Esophagus squamous epithelium (tissue), 4 donors: ENCODE results near the gene MTHFR.

Experiments used
- POLR2A ChIP-seq, 4 donors: fragments of 450-650 bp; IDR thresholded peaks; one replicate each; pipeline ENCODE4 v1.6.1; 2017; ENCODE audit warnings: antibody characterized with exemption in 4 of 4, mild to moderate bottlenecking in 4 of 4, moderate library complexity in 3 of 4
- TF ChIP-seq, protein P1 (sequence below), 6 experiments: fragments of 450-650 bp in 4 of 6; fragments of 200-600 bp in 2 of 6; sonication (generic) in 2 of 6; IDR thresholded peaks; one replicate each; pipeline ENCODE4 v1.5.1; 2016 to 2019; ENCODE audit warnings: antibody characterized with exemption in 6 of 6, mild to moderate bottlenecking in 4 of 6, moderate library complexity in 4 of 6

DNA sequence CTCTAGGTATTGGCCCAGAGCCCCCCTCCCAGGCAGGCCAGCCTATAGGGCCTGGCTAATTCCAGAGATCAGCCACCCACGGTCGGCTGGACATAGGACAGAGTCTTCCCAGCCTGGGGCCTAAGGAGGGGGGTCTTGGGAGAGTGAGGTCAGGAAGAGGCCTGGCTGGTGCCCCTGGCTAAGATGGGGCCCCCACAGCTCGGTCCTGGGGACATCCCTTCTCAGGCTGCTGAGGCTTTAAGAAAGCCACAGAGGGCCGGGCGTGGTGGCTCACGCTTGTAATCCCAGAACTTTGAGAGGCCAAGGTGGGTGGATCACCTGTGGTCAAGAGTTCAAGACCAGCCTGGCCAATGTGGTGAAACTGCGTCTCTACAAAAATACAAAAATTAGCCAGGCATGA lies 41.2 kb downstream of the MTHFR start:
- no peak for TF ChIP-seq POLR2A (IDR thresholded peaks at IDR 0.05)
- TF ChIP-seq, protein P1, sequence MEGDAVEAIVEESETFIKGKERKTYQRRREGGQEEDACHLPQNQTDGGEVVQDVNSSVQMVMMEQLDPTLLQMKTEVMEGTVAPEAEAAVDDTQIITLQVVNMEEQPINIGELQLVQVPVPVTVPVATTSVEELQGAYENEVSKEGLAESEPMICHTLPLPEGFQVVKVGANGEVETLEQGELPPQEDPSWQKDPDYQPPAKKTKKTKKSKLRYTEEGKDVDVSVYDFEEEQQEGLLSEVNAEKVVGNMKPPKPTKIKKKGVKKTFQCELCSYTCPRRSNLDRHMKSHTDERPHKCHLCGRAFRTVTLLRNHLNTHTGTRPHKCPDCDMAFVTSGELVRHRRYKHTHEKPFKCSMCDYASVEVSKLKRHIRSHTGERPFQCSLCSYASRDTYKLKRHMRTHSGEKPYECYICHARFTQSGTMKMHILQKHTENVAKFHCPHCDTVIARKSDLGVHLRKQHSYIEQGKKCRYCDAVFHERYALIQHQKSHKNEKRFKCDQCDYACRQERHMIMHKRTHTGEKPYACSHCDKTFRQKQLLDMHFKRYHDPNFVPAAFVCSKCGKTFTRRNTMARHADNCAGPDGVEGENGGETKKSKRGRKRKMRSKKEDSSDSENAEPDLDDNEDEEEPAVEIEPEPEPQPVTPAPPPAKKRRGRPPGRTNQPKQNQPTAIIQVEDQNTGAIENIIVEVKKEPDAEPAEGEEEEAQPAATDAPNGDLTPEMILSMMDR (IDR thresholded peaks at IDR 0.05): no peak
